Omental fat pad (tissue), 4 donors: ENCODE results near the gene PLA2G2E. TPM values are rescaled to one million over a fixed set of nuclear protein-coding genes. Genes with fewer than 3 reads are reported as not detected.

Experiments used
- ATAC-seq: fragments of 150-250 bp; one replicate; pipeline ENCODE4 v1.9.1; 2016; ENCODE audit warnings: mild to moderate bottlenecking, moderate library complexity; ENCODE audit not compliant: low FRiP score
- DNase-seq: peaks from one replicate; pipeline ENCODE4 v3.0.0-alpha.2; 2019; ENCODE audit warnings: low spot score
- total RNA-seq, 4 donors: library from RNA; depleted of rRNA; stranded (reverse); fragments of >200 nt; gene quantifications; one replicate each; pipeline ENCODE4 v1.1.0, GENCODE V29; 2016
- TF ChIP-seq, protein P1 (sequence below), 3 donors: fragments of 450-650 bp; IDR thresholded peaks; one replicate each; pipeline ENCODE4 v1.5.1; 2016 to 2017; ENCODE audit warnings: antibody characterized with exemption in 3 of 3, mild to moderate bottlenecking in 3 of 3, moderate library complexity in 2 of 3

The PLA2G2E gene
- total RNA-seq, 4 donors from 2014 or later, result not detected

GRCh38 chr1:19903621-19904020 lies 19.8 kb downstream of the PLA2G2E start:
- TF ChIP-seq, protein P1, sequence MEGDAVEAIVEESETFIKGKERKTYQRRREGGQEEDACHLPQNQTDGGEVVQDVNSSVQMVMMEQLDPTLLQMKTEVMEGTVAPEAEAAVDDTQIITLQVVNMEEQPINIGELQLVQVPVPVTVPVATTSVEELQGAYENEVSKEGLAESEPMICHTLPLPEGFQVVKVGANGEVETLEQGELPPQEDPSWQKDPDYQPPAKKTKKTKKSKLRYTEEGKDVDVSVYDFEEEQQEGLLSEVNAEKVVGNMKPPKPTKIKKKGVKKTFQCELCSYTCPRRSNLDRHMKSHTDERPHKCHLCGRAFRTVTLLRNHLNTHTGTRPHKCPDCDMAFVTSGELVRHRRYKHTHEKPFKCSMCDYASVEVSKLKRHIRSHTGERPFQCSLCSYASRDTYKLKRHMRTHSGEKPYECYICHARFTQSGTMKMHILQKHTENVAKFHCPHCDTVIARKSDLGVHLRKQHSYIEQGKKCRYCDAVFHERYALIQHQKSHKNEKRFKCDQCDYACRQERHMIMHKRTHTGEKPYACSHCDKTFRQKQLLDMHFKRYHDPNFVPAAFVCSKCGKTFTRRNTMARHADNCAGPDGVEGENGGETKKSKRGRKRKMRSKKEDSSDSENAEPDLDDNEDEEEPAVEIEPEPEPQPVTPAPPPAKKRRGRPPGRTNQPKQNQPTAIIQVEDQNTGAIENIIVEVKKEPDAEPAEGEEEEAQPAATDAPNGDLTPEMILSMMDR (IDR thresholded peaks at IDR 0.05), result no peak
- DNase-seq (no peak), ATAC-seq (no peak)

DNA sequence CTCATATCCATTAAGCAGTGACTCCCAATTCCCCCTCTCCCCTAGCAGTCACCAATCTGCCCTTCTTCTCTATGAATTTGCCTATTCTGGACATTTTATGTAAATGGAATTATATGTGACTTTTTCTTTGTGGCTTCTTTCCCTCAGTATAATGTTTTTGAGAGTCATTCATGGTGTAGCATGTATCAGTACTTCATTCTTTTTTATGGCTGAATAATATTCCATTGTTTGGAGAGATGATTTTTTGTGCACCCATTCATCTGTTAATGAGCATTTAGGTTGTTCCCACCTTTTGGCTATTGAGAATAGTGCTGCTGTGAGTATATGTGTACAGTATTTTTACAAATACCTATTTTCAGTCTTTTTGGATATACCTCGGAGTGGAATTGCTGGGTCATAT lies 21.8 kb downstream of the PLA2G2E start:
- DNase-seq, result no peak
- TF ChIP-seq, protein P1 (IDR thresholded peaks at IDR 0.05), result no peak
- no peak for ATAC-seq

GRCh38 chr1:19894218-19894617 lies 29.2 kb downstream of the PLA2G2E start:
- TF ChIP-seq, protein P1 (IDR thresholded peaks at IDR 0.05), result no peak
- ATAC-seq (no peak), DNase-seq (no peak)

DNA sequence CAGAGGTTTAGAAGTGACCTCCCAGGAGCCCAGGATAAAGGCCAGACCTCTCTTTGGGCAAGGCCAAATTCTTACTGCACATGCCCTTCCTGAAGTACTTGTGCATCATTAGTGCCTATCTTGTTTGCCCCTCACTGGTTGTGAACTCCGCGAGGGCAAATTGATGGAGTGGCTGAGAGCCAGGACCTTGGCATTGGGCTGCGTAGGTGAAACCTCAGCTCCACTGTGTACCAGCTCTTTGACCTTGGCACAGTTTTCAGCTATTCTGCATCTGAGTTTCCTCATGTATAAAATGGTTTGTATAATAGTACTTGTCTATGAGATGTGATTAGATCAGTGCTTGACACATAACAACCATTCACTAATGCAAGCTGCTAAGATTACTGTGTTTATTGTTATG lies 29.7 kb downstream of the PLA2G2E start:
- TF ChIP-seq, protein P1 (IDR thresholded peaks at IDR 0.05), result no peak
- DNase-seq (no peak), ATAC-seq (no peak)

DNA sequence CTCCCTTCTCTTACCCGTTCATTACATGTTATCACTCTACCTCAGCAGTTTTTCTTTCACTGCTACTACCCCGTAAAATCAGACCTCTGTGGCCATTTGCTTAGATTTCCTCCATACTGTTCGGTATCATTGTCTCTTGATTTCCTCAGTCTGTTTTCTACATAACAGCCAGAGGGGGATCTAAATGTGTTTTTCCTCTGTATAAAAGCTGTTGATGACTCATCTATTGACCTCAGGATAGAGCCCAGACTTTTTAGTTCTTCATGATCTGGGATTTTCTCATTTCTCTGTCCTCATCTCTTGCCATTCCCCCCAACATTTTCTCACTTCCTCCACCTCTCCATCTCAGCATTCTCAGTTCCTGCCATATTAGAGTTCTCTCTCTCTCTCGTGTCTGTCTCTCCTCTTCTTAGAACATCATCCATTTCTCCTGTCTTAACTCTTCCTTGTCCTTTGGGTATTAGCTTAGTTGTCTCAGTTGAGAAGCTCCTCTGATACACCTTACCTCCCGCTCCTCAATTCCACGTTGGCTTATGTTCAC lies 30.7 kb downstream of the PLA2G2E start:
- TF ChIP-seq, protein P1 (IDR thresholded peaks at IDR 0.05), result no peak
- DNase-seq (no peak), ATAC-seq (no peak)

DNA sequence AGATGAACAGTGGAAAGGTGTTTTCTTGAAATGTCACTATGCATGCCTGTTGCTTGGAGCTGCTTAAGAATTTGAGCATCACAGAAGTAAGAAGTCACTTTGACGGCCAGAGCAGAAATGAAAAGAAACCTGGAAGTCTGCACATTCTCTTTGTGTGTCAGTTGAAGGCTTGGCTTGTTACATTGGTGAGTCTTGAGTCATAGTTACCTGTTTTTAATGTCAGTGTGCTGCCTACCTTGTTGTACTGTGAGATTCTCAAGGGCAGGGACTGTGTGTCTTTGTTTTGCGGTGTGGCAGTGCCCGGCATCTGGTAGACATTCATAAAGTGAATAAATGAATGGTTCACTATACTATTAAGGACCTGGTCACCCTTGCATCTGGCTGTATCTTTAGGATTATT lies 31.3 kb downstream of the PLA2G2E start:
- DNase-seq (no peak), ATAC-seq (no peak)
- TF ChIP-seq, protein P1 (IDR thresholded peaks at IDR 0.05), result no peak

GRCh38 chr1:19889656-19890055 lies 33.8 kb downstream of the PLA2G2E start:
- TF ChIP-seq, protein P1 (IDR thresholded peaks at IDR 0.05), result no peak
- DNase-seq (no peak), ATAC-seq (no peak)
